SK-N-SH (cell line): ENCODE data around the gene NCSTN. TPM values are rescaled to one million over a fixed set of nuclear protein-coding genes. Genes with fewer than 3 reads are reported as not detected.

Experiments used
- CTCF ChIA-PET: fragments of 300-600, 350-600 bp; formaldehyde crosslinking; extraction: SDS; loops from one replicate; lab custom pipeline; 2021; lab: Yijun Ruan, JAX
- POLR2A ChIA-PET: fragments of 350-600 bp; sonication (Branson Sonifier 250); formaldehyde crosslinking; extraction: SDS; loops from one replicate; lab custom pipeline; 2020; ENCODE audit warnings: antibody characterized with exemption, inconsistent platforms; lab: Yijun Ruan, JAX
- DNase-seq: peaks from one replicate; pipeline ENCODE4 v3.0.0; 2012
- H2AFZ ChIP-seq: fragments of 200-600 bp; sonication (generic); 2 replicates; pipeline ENCODE4 v1.8.1; 2016; ENCODE audit warnings: antibody characterized with exemption, mild to moderate bottlenecking, low read depth
- H3F3A ChIP-seq: fragments of 200-600 bp; sonication (generic); replicated peaks from 2 replicates; pipeline ENCODE3; 2016; ENCODE audit warnings: antibody characterized with exemption, mild to moderate bottlenecking; ENCODE audit not compliant: insufficient read depth
- H3K27ac ChIP-seq, 2 experiments: fragments of 200-500 bp in 1 of 2; fragments of 200-600 bp in 1 of 2; sonication (Bioruptor generic) in 1 of 2; sonication (generic), shearing (Covaris generic) in 1 of 2; 2 replicates each; pipeline versions ENCODE4 v1.5.1 to v1.6.1; 2014 to 2016; ENCODE audit warnings: low read depth in 2 of 2, inconsistent platforms in 1 of 2, low read length in 1 of 2, mild to moderate bottlenecking in 1 of 2, mixed read lengths in 1 of 2
- H3K27me3 ChIP-seq: fragments of 200-600 bp; sonication (generic), shearing (Covaris generic); 2 replicates; pipeline ENCODE4 v1.6.1; 2016; ENCODE audit warnings: mixed run types; ENCODE audit not compliant: insufficient read depth
- H3K36me3 ChIP-seq, 2 experiments: fragments of 200-500 bp in 1 of 2; fragments of 200-600 bp in 1 of 2; sonication (Bioruptor generic) in 1 of 2; sonication (generic) in 1 of 2; replicated peaks in 1 of 2; 2 replicates each; pipeline versions ENCODE3 to v1.5.1; 2014 to 2016; ENCODE audit warnings: low read length in 1 of 2, mild to moderate bottlenecking in 1 of 2; ENCODE audit not compliant: insufficient read depth in 2 of 2, control insufficient read depth in 1 of 2
- H3K4me1 ChIP-seq, 2 experiments: fragments of 200-500 bp in 1 of 2; fragments of 200-600 bp in 1 of 2; sonication (Bioruptor generic) in 1 of 2; sonication (generic), shearing (Covaris generic) in 1 of 2; 2 replicates each; pipeline versions ENCODE4 v1.5.1 to v1.6.1; 2014 to 2016; ENCODE audit warnings: low read depth in 1 of 2, low read length in 1 of 2, mixed run types in 1 of 2; ENCODE audit not compliant: insufficient read depth in 2 of 2, control insufficient read depth in 1 of 2
- H3K4me2 ChIP-seq: fragments of 200-600 bp; sonication (generic), shearing (Covaris generic); 2 replicates; pipeline ENCODE4 v1.6.1; 2017; ENCODE audit warnings: mixed run types
- H3K4me3 ChIP-seq, 2 experiments: fragments of 200-500 bp in 1 of 2; fragments of 200-600 bp in 1 of 2; sonication (Bioruptor generic) in 1 of 2; sonication (generic), shearing (Covaris generic) in 1 of 2; 2 replicates each; pipeline versions ENCODE4 v1.5.1 to v1.8.1; 2014 to 2016; ENCODE audit warnings: low read depth in 2 of 2, inconsistent platforms in 1 of 2, low read length in 1 of 2, mild to moderate bottlenecking in 1 of 2, mixed read lengths in 1 of 2, moderate library complexity in 1 of 2
- H3K79me2 ChIP-seq: fragments of 200-600 bp; sonication (generic); 2 replicates; pipeline ENCODE4 v1.8.1; 2017; ENCODE audit warnings: mild to moderate bottlenecking; ENCODE audit not compliant: insufficient read depth
- H3K9ac ChIP-seq: fragments of 200-600 bp; sonication (generic); 2 replicates; pipeline ENCODE4 v1.6.1; 2017; ENCODE audit warnings: mixed run types
- H3K9me2 ChIP-seq: fragments of 200-600 bp; sonication (generic); 2 replicates; pipeline ENCODE4 v1.6.1; 2017; ENCODE audit warnings: mixed run types
- H3K9me3 ChIP-seq: fragments of 200-600 bp; sonication (generic); 2 replicates; pipeline ENCODE4 v1.6.1; 2017; ENCODE audit warnings: mixed run types, mild to moderate bottlenecking, moderate library complexity
- H4K20me1 ChIP-seq: fragments of 200-600 bp; sonication (generic); 2 replicates; pipeline ENCODE4 v1.6.1; 2017; ENCODE audit warnings: mild to moderate bottlenecking, mixed run types; ENCODE audit not compliant: insufficient read depth
- CHD2 ChIP-seq: fragments of 150-350 bp; IDR thresholded peaks from 2 replicates; pipeline ENCODE4 v1.6.1; 2018; ENCODE audit warnings: low read length; ENCODE audit not compliant: partially characterized antibody
- EZH2phosphoT487 ChIP-seq: fragments of 200-600 bp; sonication (generic); IDR thresholded peaks from 2 replicates; pipeline ENCODE4 v1.6.1; 2017; ENCODE audit warnings: low read depth, mixed run types, mild to moderate bottlenecking, antibody characterized with exemption, moderate library complexity, borderline replicate concordance
- FOXJ3 ChIP-seq: sonication (generic); formaldehyde crosslinking; IDR thresholded peaks from 2 replicates; pipeline ENCODE4 v1.5.1; 2020; ENCODE audit warnings: mild to moderate bottlenecking, missing genetic modification reagents
- FOXM1 ChIP-seq: IDR thresholded peaks from 2 replicates; pipeline ENCODE4 v1.4.0; 2012; ENCODE audit warnings: low read depth, mild to moderate bottlenecking
- GABPA ChIP-seq: IDR thresholded peaks from 2 replicates; pipeline ENCODE4 v1.4.0; 2012; ENCODE audit warnings: low read depth, mild to moderate bottlenecking
- GATA2 ChIP-seq: sonication (generic); formaldehyde crosslinking; IDR thresholded peaks from 2 replicates; pipeline ENCODE4 v1.5.0; 2020; ENCODE audit warnings: mild to moderate bottlenecking, missing genetic modification reagents
- JUND ChIP-seq: IDR thresholded peaks from 2 replicates; pipeline ENCODE4 v1.4.0; 2012
- MXI1 ChIP-seq: IDR thresholded peaks from 2 replicates; pipeline ENCODE4 v1.6.1; 2012; ENCODE audit warnings: mild to moderate bottlenecking, low read depth, low read length, improper control_type of control experiment
- NFIC ChIP-seq: IDR thresholded peaks from 2 replicates; pipeline ENCODE4 v1.4.0; 2012; ENCODE audit warnings: borderline replicate concordance
- RAD21 ChIP-seq: IDR thresholded peaks from 2 replicates; pipeline ENCODE4 v1.6.1; 2012; ENCODE audit warnings: mild to moderate bottlenecking, low read length
- RXRA ChIP-seq: IDR thresholded peaks from 2 replicates; pipeline ENCODE4 v1.4.0; 2012; ENCODE audit warnings: low read depth, mild to moderate bottlenecking, borderline replicate concordance
- SIN3A ChIP-seq: IDR thresholded peaks from 2 replicates; pipeline ENCODE4 v1.6.1; 2012; ENCODE audit warnings: low read depth, mild to moderate bottlenecking, low read length, moderate library complexity, borderline replicate concordance
- SMC3 ChIP-seq: IDR thresholded peaks from 2 replicates; pipeline ENCODE4 v1.6.1; 2012; ENCODE audit warnings: low read depth, low read length, improper control_type of control experiment
- TAF1 ChIP-seq: IDR thresholded peaks from 2 replicates; pipeline ENCODE4 v1.6.1; 2012; ENCODE audit warnings: low read depth, mild to moderate bottlenecking, low read length, moderate library complexity, borderline replicate concordance
- TCF12 ChIP-seq: IDR thresholded peaks from 2 replicates; pipeline ENCODE4 v1.4.0; 2012
- TEAD4 ChIP-seq: IDR thresholded peaks from 2 replicates; pipeline ENCODE4 v1.4.0; 2012; ENCODE audit warnings: mild to moderate bottlenecking, borderline replicate concordance; ENCODE audit not compliant: insufficient read depth
- USF2 ChIP-seq: fragments of 150-350 bp; IDR thresholded peaks from 2 replicates; pipeline ENCODE4 v1.6.1; 2017; ENCODE audit warnings: antibody characterized with exemption, low read length, low read depth, borderline replicate concordance
- YY1 ChIP-seq: IDR thresholded peaks from 2 replicates; pipeline ENCODE4 v1.4.0; 2012; ENCODE audit warnings: low read depth, mild to moderate bottlenecking
- WGBS: methylation state at CpG from one replicate; pipeline ENCODE4 v1.1.6; 2017; ENCODE audit warnings: low lambda C conversion rate; 5-methylcytosine and 5-hydroxymethylcytosine counted together
- polyA plus RNA-seq, 3 experiments: library from polyadenylated mRNA; depleted of rRNA; stranded (reverse); fragments of >200 nt; gene quantifications; 2 replicates each; pipeline ENCODE4 v1.2.3, GENCODE V29; 2012
- TF ChIP-seq, protein P1 (sequence below): IDR thresholded peaks from 2 replicates; pipeline ENCODE4; 2012
- TF ChIP-seq, protein P2 (sequence below): IDR thresholded peaks from 2 replicates; pipeline ENCODE4 v1.4.0; 2012; ENCODE audit warnings: low read depth, borderline replicate concordance

NCSTN gene
- polyA plus RNA-seq, 1 of the 3 experiments (the other 2 are of a cell fraction), result 165 TPM

DNA sequence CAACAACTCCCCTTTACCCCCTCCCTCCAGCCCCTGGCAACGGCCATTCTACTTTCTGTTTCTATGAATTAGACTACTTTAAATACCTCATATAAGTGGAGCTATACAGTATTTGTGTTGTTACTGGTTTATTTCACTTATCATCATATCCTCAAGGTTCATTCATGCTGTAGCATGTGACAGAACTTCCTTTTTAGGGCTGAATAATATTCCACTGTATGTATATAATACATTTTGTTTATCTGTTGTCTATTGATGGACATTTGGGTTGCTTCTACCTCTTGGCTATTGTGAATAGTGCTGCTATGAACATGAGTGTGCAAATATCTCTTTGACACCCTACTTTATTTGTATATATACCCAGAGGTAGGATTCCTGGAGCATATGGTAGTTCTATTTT is 25.9 kb downstream of the NCSTN start:
- Histone ChIP-seq H3K27me3 (no peaks in the 10 kb centered on the region), H3F3A (no peaks in the 10 kb centered on the region), H3K9ac (no peak overlapping the region), H3K4me2 (no peak overlapping the region), H4K20me1 (no peaks in the 10 kb centered on the region), H3K79me2 (no peaks in the 10 kb centered on the region), H3K27ac (no peak overlapping the region), H3K9me2 (no peaks in the 10 kb centered on the region), H2AFZ (no peak overlapping the region), H3K36me3 (no peaks in the 10 kb centered on the region), H3K4me1 (no peaks in the 10 kb centered on the region), H3K9me3 (no peaks in the 10 kb centered on the region), H3K4me3 (no peak overlapping the region)
- no peak for DNase-seq
- ChIA-PET CTCF (interaction anchor here (1.0 to 1.5 kb wide), 2 partner anchors 10 to 76 kb away, joined by 3 to 4 read pairs; no protein-coding TSS in a partner anchor), POLR2A (no interaction called here)
- TF ChIP-seq FOXM1 (no peak), GATA2 (CRISPR knock-in tag) (no peak), JUND (no peak), SMC3 (no peak), TEAD4 (no peak), RXRA (no peak), SIN3A (no peak), CHD2 (no peak), EZH2phosphoT487 (no peak), YY1 (no peak), RAD21 (no peak), GABPA (no peak)
- TF ChIP-seq, protein P1, sequence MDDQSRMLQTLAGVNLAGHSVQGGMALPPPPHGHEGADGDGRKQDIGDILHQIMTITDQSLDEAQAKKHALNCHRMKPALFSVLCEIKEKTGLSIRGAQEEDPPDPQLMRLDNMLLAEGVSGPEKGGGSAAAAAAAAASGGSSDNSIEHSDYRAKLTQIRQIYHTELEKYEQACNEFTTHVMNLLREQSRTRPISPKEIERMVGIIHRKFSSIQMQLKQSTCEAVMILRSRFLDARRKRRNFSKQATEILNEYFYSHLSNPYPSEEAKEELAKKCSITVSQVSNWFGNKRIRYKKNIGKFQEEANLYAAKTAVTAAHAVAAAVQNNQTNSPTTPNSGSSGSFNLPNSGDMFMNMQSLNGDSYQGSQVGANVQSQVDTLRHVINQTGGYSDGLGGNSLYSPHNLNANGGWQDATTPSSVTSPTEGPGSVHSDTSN, result no peak
- TF ChIP-seq, protein P2, sequence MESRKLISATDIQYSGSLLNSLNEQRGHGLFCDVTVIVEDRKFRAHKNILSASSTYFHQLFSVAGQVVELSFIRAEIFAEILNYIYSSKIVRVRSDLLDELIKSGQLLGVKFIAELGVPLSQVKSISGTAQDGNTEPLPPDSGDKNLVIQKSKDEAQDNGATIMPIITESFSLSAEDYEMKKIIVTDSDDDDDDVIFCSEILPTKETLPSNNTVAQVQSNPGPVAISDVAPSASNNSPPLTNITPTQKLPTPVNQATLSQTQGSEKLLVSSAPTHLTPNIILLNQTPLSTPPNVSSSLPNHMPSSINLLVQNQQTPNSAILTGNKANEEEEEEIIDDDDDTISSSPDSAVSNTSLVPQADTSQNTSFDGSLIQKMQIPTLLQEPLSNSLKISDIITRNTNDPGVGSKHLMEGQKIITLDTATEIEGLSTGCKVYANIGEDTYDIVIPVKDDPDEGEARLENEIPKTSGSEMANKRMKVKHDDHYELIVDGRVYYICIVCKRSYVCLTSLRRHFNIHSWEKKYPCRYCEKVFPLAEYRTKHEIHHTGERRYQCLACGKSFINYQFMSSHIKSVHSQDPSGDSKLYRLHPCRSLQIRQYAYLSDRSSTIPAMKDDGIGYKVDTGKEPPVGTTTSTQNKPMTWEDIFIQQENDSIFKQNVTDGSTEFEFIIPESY, result no peak
- 56% methylated on average over 1 of the region's 1 CpG for WGBS

DNA sequence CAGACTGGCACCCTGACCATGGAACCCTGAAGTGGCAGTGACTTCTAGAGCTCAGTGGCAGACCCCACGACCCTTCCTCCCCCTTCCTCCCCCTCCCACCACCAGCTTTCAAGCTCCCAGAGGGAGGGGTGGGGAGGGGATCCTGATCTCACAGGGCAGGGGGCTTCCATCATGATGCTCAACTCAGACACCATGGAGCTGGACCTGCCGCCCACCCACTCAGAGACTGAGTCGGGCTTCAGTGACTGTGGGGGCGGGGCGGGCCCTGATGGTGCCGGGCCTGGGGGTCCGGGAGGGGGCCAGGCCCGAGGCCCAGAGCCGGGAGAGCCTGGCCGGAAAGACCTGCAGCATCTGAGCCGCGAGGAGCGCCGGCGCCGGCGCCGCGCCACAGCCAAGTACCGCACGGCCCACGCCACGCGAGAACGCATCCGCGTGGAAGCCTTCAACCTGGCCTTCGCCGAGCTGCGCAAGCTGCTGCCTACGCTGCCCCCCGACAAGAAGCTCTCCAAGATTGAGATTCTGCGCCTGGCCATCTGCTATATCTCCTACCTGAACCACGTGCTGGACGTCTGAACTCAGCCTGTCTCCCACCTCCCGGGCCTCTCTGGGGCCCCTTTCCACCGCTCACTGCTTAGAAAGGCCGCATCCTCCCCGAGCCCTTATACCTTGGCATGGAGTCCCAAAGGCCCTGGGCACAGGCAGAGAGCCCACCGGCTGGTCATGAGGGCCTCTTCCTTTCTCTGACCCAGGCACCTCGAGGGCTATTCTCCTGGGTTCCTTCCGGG is 27.6 kb downstream of the NCSTN start:
- POLR2A ChIA-PET, result no interaction called here
- CTCF ChIA-PET, result interaction anchor here (0.7 to 8.4 kb wide), 6 partner anchors 8 to 285 kb away, joined by 4 to 100 read pairs (median 6); no protein-coding TSS in a partner anchor
- Histone ChIP-seq H4K20me1 (no peaks in the 10 kb centered on the region), H3K9ac (no peak overlapping the region), H3K27ac (no peak overlapping the region), H3K79me2 (no peaks in the 10 kb centered on the region), H3K4me2 (no peak overlapping the region), H3K9me2 (no peaks in the 10 kb centered on the region), H3K4me3 (no peak overlapping the region), H3K36me3 (no peaks in the 10 kb centered on the region), H3K27me3 (no peaks in the 10 kb centered on the region), H3K4me1 (peaks cover 0 to 3% of the 10 kb centered on the region in 2 experiments; a peak in 1 of 4 replicates), H3K9me3 (no peaks in the 10 kb centered on the region), H3F3A (no peaks in the 10 kb centered on the region), H2AFZ (no peak overlapping the region)
- 85% methylated on average over 18 of the region's 42 CpGs for WGBS
- TF ChIP-seq CHD2 (no peak), YY1 (no peak), MXI1 (no peak), NFIC (no peak), USF2 (no peak), TAF1 (no peak), TCF12 (no peak), FOXJ3 (CRISPR knock-in tag) (no peak), TEAD4 (no peak), EZH2phosphoT487 (no peak)
- TF ChIP-seq, protein P1, result no peak
- no peak for DNase-seq
